ENCODE measurements around the gene CBLN3. TPM values are rescaled to one million over a fixed set of nuclear protein-coding genes. Genes with fewer than 3 reads are reported as not detected.

Gene CBLN3
- total RNA-seq, 4 donors from 2014 or later: 0.79 to 9.7 (median 1.6) TPM

DNA sequence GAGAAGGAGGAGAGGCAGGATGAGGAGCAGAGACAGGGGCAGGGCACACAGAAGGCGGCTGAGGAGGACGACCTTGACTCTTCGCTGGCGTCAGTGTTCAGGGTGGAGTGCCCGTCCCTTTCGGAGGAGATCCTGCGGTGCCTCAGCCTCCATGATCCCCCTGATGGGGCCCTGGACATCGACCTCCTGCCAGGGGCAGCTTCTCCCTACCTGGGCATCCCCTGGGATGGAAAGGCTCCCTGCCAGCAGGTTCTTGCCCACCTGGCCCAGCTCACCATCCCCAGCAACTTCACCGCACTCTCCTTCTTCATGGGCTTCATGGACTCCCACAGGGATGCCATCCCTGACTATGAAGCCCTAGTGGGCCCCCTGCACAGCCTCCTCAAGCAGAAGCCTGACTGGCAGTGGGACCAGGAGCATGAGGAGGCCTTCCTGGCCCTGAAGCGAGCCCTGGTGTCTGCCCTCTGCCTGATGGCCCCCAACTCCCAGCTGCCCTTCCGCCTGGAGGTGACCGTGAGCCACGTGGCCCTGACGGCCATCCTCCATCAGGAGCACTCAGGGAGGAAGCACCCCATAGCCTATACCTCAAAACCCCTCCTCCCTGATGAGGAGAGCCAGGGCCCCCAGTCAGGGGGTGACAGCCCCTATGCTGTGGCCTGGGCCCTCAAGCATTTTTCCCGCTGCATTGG lies 14.6 kb downstream of the CBLN3 start:
- TF ChIP-seq POLR2A (IDR thresholded peaks at IDR 0.05) (no peak), EP300 (IDR thresholded peaks at IDR 0.05; ENCODE audit: low read depth) (no peak), POLR2AphosphoS5 (IDR thresholded peaks at IDR 0.05) (no peak)
- TF ChIP-seq, protein P1, sequence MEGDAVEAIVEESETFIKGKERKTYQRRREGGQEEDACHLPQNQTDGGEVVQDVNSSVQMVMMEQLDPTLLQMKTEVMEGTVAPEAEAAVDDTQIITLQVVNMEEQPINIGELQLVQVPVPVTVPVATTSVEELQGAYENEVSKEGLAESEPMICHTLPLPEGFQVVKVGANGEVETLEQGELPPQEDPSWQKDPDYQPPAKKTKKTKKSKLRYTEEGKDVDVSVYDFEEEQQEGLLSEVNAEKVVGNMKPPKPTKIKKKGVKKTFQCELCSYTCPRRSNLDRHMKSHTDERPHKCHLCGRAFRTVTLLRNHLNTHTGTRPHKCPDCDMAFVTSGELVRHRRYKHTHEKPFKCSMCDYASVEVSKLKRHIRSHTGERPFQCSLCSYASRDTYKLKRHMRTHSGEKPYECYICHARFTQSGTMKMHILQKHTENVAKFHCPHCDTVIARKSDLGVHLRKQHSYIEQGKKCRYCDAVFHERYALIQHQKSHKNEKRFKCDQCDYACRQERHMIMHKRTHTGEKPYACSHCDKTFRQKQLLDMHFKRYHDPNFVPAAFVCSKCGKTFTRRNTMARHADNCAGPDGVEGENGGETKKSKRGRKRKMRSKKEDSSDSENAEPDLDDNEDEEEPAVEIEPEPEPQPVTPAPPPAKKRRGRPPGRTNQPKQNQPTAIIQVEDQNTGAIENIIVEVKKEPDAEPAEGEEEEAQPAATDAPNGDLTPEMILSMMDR (IDR thresholded peaks at IDR 0.05): no peak
- intact Hi-C loops (cut with DNase I; ENCODE audit: low total_unique reads) (no loop called here), in situ Hi-C loops (cut with MboI; ENCODE audit: low pct_ligation_motif_present in 1 of 4, low pct_unique_long_range_greater_than_20kb in 1 of 4, low sequenced_read_pairs in 3 of 4) (no loop called here)
- H3K36me3 ChIP-seq: no peaks in the 10 kb centered on the region
- H3K9me3 ChIP-seq: no peaks in the 10 kb centered on the region
- H3K4me1 ChIP-seq: peaks cover 4 to 12% (median 8%) of the 10 kb centered on the region in 4 donors
- H3K27ac ChIP-seq: no peak overlapping the region
- no peak for DNase-seq
- H3K27me3 ChIP-seq: no peaks in the 10 kb centered on the region
- WGBS, 2 donors (ENCODE audit: low coverage in 1 of 2): 86 to 88% methylated on average over 8 to 15 of the region's 15 CpGs
- H3K4me3 ChIP-seq: no peak overlapping the region

DNA sequence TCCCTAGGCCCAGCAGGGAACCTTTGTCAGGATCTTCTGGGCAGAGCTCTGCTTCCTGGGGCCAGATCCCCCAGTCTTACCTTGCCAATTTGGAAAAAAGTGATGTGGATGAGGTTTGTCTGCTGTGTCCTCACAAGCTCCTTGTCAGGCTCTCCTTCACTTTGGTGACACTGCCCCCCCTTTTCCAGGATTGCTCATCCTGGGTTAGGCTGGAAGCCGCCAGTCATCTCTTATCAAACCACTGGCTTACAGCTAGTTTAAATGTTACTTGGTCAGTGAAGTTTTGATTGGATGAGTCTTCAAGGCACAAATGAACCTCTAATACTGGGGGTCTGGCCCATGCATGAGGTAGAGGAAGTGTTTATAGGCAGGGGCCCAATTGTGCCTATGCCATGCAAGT lies 15.4 kb downstream of the CBLN3 start:
- no peaks in the 10 kb centered on the region for H3K27me3 ChIP-seq
- in situ Hi-C loops (cut with MboI; ENCODE audit: low pct_ligation_motif_present in 1 of 4, low pct_unique_long_range_greater_than_20kb in 1 of 4, low sequenced_read_pairs in 3 of 4) (no loop called here), intact Hi-C loops (cut with DNase I; ENCODE audit: low total_unique reads) (no loop called here)
- no peak overlapping the region for H3K4me3 ChIP-seq
- TF ChIP-seq POLR2AphosphoS5 (IDR thresholded peaks at IDR 0.05) (no peak), EP300 (IDR thresholded peaks at IDR 0.05; ENCODE audit: low read depth) (no peak), POLR2A (IDR thresholded peaks at IDR 0.05) (no peak)
- TF ChIP-seq, protein P1 (IDR thresholded peaks at IDR 0.05): no peak
- H3K9me3 ChIP-seq: no peaks in the 10 kb centered on the region
- H3K27ac ChIP-seq: no peak overlapping the region
- no peaks in the 10 kb centered on the region for H3K36me3 ChIP-seq
- peaks cover 4 to 12% (median 8%) of the 10 kb centered on the region in 4 donors for H3K4me1 ChIP-seq
- WGBS, 2 donors (ENCODE audit: low coverage in 1 of 2): 95% methylated on average over 1 of the region's 1 CpG; no CpG with 5 or more reads in 1 of the 2 donors
- DNase-seq: no peak

DNA sequence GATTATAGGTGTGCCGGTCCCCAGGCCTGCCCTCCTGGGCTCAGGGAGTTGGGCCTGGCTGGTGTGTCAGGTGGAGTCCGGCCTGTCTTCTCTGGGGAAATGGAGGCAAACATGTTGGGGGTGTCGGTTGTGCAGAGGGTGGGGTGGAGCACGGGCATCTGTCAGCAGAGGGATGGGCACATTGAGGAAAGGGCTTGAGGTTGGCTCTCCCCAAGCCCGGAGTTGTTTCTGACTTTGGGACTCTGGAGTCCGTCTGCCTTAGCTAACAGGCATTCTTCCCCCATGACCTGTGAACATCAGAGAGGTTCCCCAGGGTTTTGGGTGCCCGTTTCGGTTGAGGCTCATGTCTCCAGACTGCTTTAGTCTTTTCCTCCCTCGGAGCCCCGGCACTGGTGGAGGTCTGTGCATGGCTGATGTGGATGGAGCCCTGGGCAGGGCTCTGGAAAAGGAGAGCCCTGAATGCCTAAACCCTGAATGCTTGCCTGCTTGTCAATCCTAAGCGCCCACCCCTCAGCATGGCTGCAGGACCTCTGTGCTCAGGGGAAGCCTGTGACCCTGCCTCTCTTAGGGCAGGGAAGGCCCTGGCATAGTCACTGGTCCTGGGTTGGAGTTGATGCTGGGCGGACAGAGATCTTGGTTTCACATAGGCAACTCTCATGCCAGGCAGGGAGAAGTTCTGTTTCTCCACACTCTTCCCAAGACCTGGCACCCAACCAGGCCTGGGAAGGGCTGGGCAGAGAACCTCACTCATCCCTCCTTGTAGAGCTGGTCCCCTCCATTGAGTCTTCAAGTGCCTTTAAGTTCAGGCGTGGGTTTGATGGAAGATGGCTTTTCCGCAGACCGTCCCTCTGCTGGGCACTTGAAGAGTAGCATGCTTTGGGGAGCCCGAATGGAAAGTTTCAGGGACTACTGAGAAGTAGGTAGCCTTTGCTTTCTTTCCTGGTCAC lies 17.8 kb downstream of the CBLN3 start:
- Histone ChIP-seq H3K9me3 (no peaks in the 10 kb centered on the region), H3K36me3 (no peaks in the 10 kb centered on the region), H3K27me3 (no peaks in the 10 kb centered on the region), H3K27ac (no peak overlapping the region), H3K4me3 (no peak overlapping the region), H3K4me1 (no peaks in the 10 kb centered on the region)
- intact Hi-C loops (cut with DNase I; ENCODE audit: low total_unique reads): no loop called here
- no peak for TF ChIP-seq POLR2A (IDR thresholded peaks at IDR 0.05)
- TF ChIP-seq POLR2AphosphoS5 (IDR thresholded peaks at IDR 0.05): no peak
- TF ChIP-seq, protein P1 (IDR thresholded peaks at IDR 0.05): peak; percentile 61 to 82 (median 73)
- 0 to 65% methylated on average over 1 to 16 of the region's 16 CpGs for WGBS, 2 donors (ENCODE audit: low coverage in 1 of 2)
- DNase-seq: no peak
- in situ Hi-C loops (cut with MboI; ENCODE audit: low pct_ligation_motif_present in 1 of 4, low pct_unique_long_range_greater_than_20kb in 1 of 4, low sequenced_read_pairs in 3 of 4): no loop called here

DNA sequence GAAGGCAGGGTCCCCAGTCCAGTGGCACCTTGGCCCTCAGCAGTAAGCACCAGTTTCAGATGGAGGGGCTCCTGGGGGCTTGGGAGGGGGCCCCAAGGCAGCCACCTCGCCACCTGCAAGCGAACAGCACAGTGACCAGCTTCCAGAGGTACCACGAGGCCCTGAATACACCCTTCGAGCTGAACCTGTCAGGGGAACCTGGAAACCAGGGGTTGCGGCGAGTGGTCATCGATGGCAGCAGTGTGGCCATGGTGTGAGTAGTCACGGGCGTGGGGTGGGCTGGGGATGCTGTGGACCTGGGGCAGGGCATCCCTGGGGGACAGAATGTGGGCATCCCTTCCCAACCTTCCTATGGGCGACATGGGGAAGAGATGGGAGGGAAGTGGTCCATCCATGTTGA lies 19.5 kb downstream of the CBLN3 start:
- intact Hi-C loops (cut with DNase I; ENCODE audit: low total_unique reads): no loop called here
- H3K27ac ChIP-seq: no peak overlapping the region
- WGBS, 2 donors (ENCODE audit: low coverage in 1 of 2): 83% methylated on average over 5 of the region's 10 CpGs; no CpG with 5 or more reads in 1 of the 2 donors
- in situ Hi-C loops (cut with MboI; ENCODE audit: low pct_ligation_motif_present in 1 of 4, low pct_unique_long_range_greater_than_20kb in 1 of 4, low sequenced_read_pairs in 3 of 4): no loop called here
- H3K9me3 ChIP-seq: no peaks in the 10 kb centered on the region
- DNase-seq: no peak
- H3K4me3 ChIP-seq: no peak overlapping the region
- H3K4me1 ChIP-seq: no peaks in the 10 kb centered on the region
- TF ChIP-seq EP300 (IDR thresholded peaks at IDR 0.05; ENCODE audit: low read depth) (no peak), POLR2AphosphoS5 (IDR thresholded peaks at IDR 0.05) (no peak), POLR2A (IDR thresholded peaks at IDR 0.05) (no peak)
- TF ChIP-seq, protein P1 (IDR thresholded peaks at IDR 0.05): no peak
- no peaks in the 10 kb centered on the region for H3K27me3 ChIP-seq
- no peaks in the 10 kb centered on the region for H3K36me3 ChIP-seq
